Body of pancreas (tissue), 4 donors: ENCODE results near the gene IFNA1. TPM values are rescaled to one million over a fixed set of nuclear protein-coding genes. Genes with fewer than 3 reads are reported as not detected.

Source experiments
- ATAC-seq: fragments of 150-250 bp; one replicate; pipeline ENCODE4 v1.9.1; 2016
- DNase-seq, 4 donors: peaks; one replicate each; pipeline ENCODE4 v3.0.0-alpha.2; 2019
- H3K27ac ChIP-seq, 4 donors: fragments of 200-600 bp; sonication (generic); 1 replicate in 3 of 4; 2 replicates in 1 of 4; pipeline versions ENCODE4 v1.5.1 to v1.6.1; 2016 to 2019; ENCODE audit warnings: mild to moderate bottlenecking in 1 of 4, mixed read lengths in 1 of 4, moderate library complexity in 1 of 4
- H3K27me3 ChIP-seq, 2 donors: fragments of 200-600 bp; sonication (generic); one replicate each; pipeline ENCODE4 v1.6.0; 2016; ENCODE audit warnings: mild to moderate bottlenecking in 1 of 2
- H3K36me3 ChIP-seq, 2 donors: fragments of 200-600 bp; sonication (generic); replicated peaks in 1 of 2; 2 replicates each; pipeline ENCODE4 v1.5.1; 2016; ENCODE audit warnings: low read depth in 2 of 2; ENCODE audit not compliant: insufficient read depth in 1 of 2
- H3K4me1 ChIP-seq: fragments of 200-600 bp; sonication (generic); one replicate; pipeline ENCODE4 v1.6.0; 2016
- H3K4me3 ChIP-seq, 2 donors: fragments of 200-600 bp; sonication (generic); 1 replicate in 1 of 2; 2 replicates in 1 of 2; pipeline ENCODE4 v1.5.1; 2016 to 2019
- H3K9me3 ChIP-seq, 3 donors: fragments of 200-600 bp; sonication (generic); 1 replicate in 2 of 3; 2 replicates in 1 of 3; pipeline ENCODE4 v1.5.1; 2016
- CTCF ChIP-seq, 7 experiments: fragments of 450-650 bp in 4 of 7; fragments of 200-600 bp in 3 of 7; sonication (generic) in 3 of 7; IDR thresholded peaks; one replicate each; pipeline ENCODE4 v1.5.1; 2016 to 2019; ENCODE audit warnings: antibody characterized with exemption in 7 of 7
- POLR2A ChIP-seq, 3 donors: fragments of 450-650 bp; IDR thresholded peaks; one replicate each; pipeline ENCODE4 v1.6.1; 2016; ENCODE audit warnings: antibody characterized with exemption in 3 of 3, mild to moderate bottlenecking in 2 of 3
- WGBS, 2 donors: methylation state at CpG; one replicate each; pipeline ENCODE4 v1.1.5; 2017; 5-methylcytosine and 5-hydroxymethylcytosine counted together
- intact Hi-C: fragments of 100-400 bp; cut with DNase I; formaldehyde crosslinking; loops from one replicate; pipeline ENCODE4 v1.15.1; 2023
- total RNA-seq, 2 donors: library from RNA; depleted of rRNA; stranded (reverse); fragments of >200 nt; gene quantifications; one replicate each; pipeline ENCODE4 v1.1.0, GENCODE V29; 2016

IFNA1 gene
- total RNA-seq, 2 donors from 2014 or later = not detected

- Histone ChIP-seq H3K36me3 (no peaks in the 10 kb centered on the region), H3K27me3 (no peaks in the 10 kb centered on the region), H3K4me3 (no peak overlapping the region), H3K9me3 (no peaks in the 10 kb centered on the region), H3K27ac (no peak overlapping the region), H3K4me1 (peaks cover 11% of the 10 kb centered on the region)
- TF ChIP-seq POLR2A (IDR thresholded peaks at IDR 0.05) = no peak
- intact Hi-C loops = loop anchor here (10.0 kb wide), 1 partner anchor 75 kb away; no protein-coding TSS in a partner anchor
- 10 to 25% methylated on average over 3 of the region's 3 CpGs for WGBS, 2 donors
- DNase-seq (no peak), ATAC-seq (no peak)
Measured at GRCh38 chr9:21399956-21400355, 40.3 kb upstream of the IFNA1 start.

GRCh38 chr9:21402386-21403251 lies 37.6 kb upstream of the IFNA1 start:
- TF ChIP-seq POLR2A (IDR thresholded peaks at IDR 0.05) (no peak), CTCF (IDR thresholded peaks at IDR 0.05) (no peak)
- no peak for ATAC-seq
- no peaks in the 10 kb centered on the region for H3K36me3 ChIP-seq
- no peak for DNase-seq
- H3K27me3 ChIP-seq = no peaks in the 10 kb centered on the region
- 3 to 5% methylated on average over 43 to 53 of the region's 53 CpGs for WGBS, 2 donors
- H3K4me3 ChIP-seq = no peak overlapping the region
- H3K4me1 ChIP-seq = peaks cover 11% of the 10 kb centered on the region
- intact Hi-C loops = loop anchor here (10.0 kb wide), 1 partner anchor 78 kb away; no protein-coding TSS in a partner anchor
- no peak overlapping the region for H3K27ac ChIP-seq
- no peaks in the 10 kb centered on the region for H3K9me3 ChIP-seq

GRCh38 chr9:21404146-21404545 lies 36.1 kb upstream of the IFNA1 start:
- DNase-seq (no peak), ATAC-seq (no peak)
- Histone ChIP-seq H3K27me3 (no peaks in the 10 kb centered on the region), H3K27ac (no peak overlapping the region), H3K4me1 (peaks cover 11% of the 10 kb centered on the region), H3K4me3 (no peak overlapping the region), H3K36me3 (no peaks in the 10 kb centered on the region), H3K9me3 (no peaks in the 10 kb centered on the region)
- TF ChIP-seq POLR2A (IDR thresholded peaks at IDR 0.05) (no peak), CTCF (IDR thresholded peaks at IDR 0.05) (no peak)
- 53 to 68% methylated on average over 3 of the region's 3 CpGs for WGBS, 2 donors
- intact Hi-C loops = loop anchor here (10.0 kb wide), 1 partner anchor 79 kb away; no protein-coding TSS in a partner anchor

- DNase-seq (no peak), ATAC-seq (no peak)
- H3K27me3 ChIP-seq = no peaks in the 10 kb centered on the region
- no peak within 1 kb of the TSS for H3K4me3 ChIP-seq
- 80 to 94% methylated on average over 1 of the region's 1 CpG for WGBS, 2 donors
- H3K27ac ChIP-seq = no peak within 1 kb of the TSS
- H3K4me1 ChIP-seq = no peaks in the 10 kb centered on the region
- no peaks in the 10 kb centered on the region for H3K9me3 ChIP-seq
- no peaks in the 10 kb centered on the region for H3K36me3 ChIP-seq
- TF ChIP-seq CTCF (IDR thresholded peaks at IDR 0.05) = no peak
- no peak for TF ChIP-seq POLR2A (IDR thresholded peaks at IDR 0.05)
- intact Hi-C loops = loop anchor here (10.0 kb wide), 1 partner anchor 84 kb away; no protein-coding TSS in a partner anchor
Measured at GRCh38 chr9:21408817-21409216, 31.4 kb upstream of the IFNA1 start, which contains the start of gene IFNA8. Gene IFNA8, plus strand, starts transcription at chr9:21409117. Its CDS starts 60 bp downstream, at chr9:21409177.

- no peak overlapping the region for H3K4me3 ChIP-seq
- no peak for ATAC-seq
- no peaks in the 10 kb centered on the region for H3K9me3 ChIP-seq
- TF ChIP-seq CTCF (IDR thresholded peaks at IDR 0.05) (no peak), POLR2A (IDR thresholded peaks at IDR 0.05) (no peak)
- no peaks in the 10 kb centered on the region for H3K36me3 ChIP-seq
- no peak overlapping the region for H3K27ac ChIP-seq
- no peak for DNase-seq
- intact Hi-C loops = no loop called here
- H3K4me1 ChIP-seq = no peaks in the 10 kb centered on the region
- no peaks in the 10 kb centered on the region for H3K27me3 ChIP-seq
Measured at GRCh38 chr9:21412107-21412506, 28.1 kb upstream of the IFNA1 start.
